Gastroesophageal sphincter (tissue), 3 donors: ENCODE results near the gene MRPL11.

ENCODE experiments used
- EP300 ChIP-seq: sonication (generic); formaldehyde crosslinking; IDR thresholded peaks from one replicate; pipeline ENCODE4 v1.6.1; 2017; ENCODE audit warnings: antibody characterized with exemption, mild to moderate bottlenecking
- TF ChIP-seq, protein P1 (sequence below), 4 experiments: fragments of 200-600 bp in 2 of 4; fragments of 450-650 bp in 2 of 4; sonication (generic) in 1 of 4; IDR thresholded peaks; one replicate each; pipeline ENCODE4 v1.5.1; 2017 to 2019; ENCODE audit warnings: antibody characterized with exemption in 4 of 4, mild to moderate bottlenecking in 2 of 4, moderate library complexity in 2 of 4

DNA sequence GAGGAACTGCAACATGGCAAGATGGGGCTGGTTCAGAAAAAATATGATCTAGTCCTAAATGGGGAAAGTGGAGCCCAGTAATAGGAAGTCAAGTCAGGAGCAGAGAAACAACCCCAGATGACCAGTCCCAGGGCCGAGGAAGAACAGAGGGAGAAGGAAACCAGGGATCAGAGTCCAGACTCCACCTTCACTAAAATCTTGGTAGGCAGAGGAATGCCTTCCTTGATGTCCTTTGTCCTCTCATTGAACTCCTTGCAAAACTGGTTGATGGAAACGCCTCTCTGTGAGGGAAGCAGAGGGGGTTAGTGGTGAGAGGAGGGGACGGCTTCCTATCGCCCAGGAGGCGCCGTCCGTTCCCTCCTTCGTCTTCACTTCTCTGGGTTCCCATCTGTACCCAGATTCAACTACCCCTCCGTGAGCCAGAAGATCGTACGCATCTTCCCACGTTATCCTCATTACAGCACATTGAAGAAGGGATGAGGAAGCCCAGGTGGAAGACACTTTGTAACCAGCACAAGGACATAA is 607 bp downstream of the MRPL11 start:
- TF ChIP-seq, protein P1, sequence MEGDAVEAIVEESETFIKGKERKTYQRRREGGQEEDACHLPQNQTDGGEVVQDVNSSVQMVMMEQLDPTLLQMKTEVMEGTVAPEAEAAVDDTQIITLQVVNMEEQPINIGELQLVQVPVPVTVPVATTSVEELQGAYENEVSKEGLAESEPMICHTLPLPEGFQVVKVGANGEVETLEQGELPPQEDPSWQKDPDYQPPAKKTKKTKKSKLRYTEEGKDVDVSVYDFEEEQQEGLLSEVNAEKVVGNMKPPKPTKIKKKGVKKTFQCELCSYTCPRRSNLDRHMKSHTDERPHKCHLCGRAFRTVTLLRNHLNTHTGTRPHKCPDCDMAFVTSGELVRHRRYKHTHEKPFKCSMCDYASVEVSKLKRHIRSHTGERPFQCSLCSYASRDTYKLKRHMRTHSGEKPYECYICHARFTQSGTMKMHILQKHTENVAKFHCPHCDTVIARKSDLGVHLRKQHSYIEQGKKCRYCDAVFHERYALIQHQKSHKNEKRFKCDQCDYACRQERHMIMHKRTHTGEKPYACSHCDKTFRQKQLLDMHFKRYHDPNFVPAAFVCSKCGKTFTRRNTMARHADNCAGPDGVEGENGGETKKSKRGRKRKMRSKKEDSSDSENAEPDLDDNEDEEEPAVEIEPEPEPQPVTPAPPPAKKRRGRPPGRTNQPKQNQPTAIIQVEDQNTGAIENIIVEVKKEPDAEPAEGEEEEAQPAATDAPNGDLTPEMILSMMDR (IDR thresholded peaks at IDR 0.05): no peak
- TF ChIP-seq EP300: no peak
